Mononuclear cell (primary cell): ENCODE results near the gene CDKL2. TPM values are rescaled to one million over a fixed set of nuclear protein-coding genes. Genes with fewer than 3 reads are reported as not detected.
"Not testable (repeated sequence)": the region's sequence is repeated elsewhere in the genome, so short reads cannot be mapped to it uniquely, and the experiment has no call there.

Source experiments
- H3K27me3 ChIP-seq: 2 replicates; pipeline ENCODE4 v1.6.0; 2011; ENCODE audit warnings: low read length, control low read depth; ENCODE audit not compliant: insufficient read depth
- H3K4me1 ChIP-seq: 2 replicates; pipeline ENCODE4 v1.5.1; 2011; ENCODE audit warnings: mild to moderate bottlenecking, low read length, control low read depth; ENCODE audit not compliant: insufficient read depth
- H3K4me3 ChIP-seq: 2 replicates; pipeline ENCODE4 v1.5.1; 2011; ENCODE audit warnings: mild to moderate bottlenecking, low read length, moderate library complexity
- H3K9me3 ChIP-seq: 2 replicates; pipeline ENCODE4 v1.5.1; 2011; ENCODE audit warnings: low read depth, mild to moderate bottlenecking, control low read depth, low read length
- total RNA-seq: library from RNA; depleted of rRNA; stranded (reverse); fragments of >200 nt; gene quantifications from one replicate; pipeline ENCODE4 v1.2.3, GENCODE V29; 2012

Gene CDKL2
- 0.21 TPM for total RNA-seq

DNA sequence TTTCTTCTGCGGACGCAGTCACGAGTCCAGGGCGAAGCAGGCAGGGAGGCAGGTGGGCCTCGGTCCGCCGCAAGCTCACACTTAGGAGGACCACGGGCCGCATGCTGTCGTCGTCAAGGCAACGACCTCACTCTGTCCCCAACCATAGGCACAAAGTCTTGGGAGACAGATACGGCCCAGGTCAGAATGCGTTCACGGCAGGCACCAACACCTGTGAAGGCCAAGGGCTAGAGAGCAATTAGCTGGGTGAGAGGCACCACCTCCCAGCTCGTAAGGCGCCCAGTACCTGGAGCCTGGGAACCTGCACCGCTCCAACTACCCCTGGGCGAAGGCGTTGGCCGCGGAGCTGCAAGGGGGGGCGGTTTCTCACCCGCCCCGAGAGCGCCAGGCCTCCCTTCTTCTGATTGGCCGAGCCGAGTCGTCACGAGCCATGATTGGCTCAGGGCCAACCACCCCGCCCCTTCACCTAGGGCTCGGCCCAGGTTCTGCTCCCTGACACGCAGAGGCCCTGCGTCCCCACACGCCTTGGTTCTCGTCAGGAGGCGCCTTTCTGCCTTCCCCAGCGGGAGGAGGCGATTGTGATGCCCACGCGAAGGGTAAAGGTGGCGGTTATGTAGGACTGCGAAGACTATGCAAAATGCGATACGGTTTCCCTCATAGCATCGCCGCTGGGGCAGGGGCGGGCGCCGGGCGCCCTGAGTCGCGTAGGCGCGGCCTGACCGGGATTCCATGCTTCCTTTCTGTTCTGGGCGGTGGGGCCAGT lies at the start of gene CDKL2:
TSS of gene CDKL2 (minus strand) at position 355 of the 763 bp plus-strand sequence. CDS start 4,540 bp downstream, outside the sequence.
- Histone ChIP-seq H3K4me1 (peaks cover 10% of the 10 kb centered on the region), H3K4me3 (peak within 1 kb of the TSS; percentile 45), H3K9me3 (no peaks in the 10 kb centered on the region), H3K27me3 (no peaks in the 10 kb centered on the region)

DNA sequence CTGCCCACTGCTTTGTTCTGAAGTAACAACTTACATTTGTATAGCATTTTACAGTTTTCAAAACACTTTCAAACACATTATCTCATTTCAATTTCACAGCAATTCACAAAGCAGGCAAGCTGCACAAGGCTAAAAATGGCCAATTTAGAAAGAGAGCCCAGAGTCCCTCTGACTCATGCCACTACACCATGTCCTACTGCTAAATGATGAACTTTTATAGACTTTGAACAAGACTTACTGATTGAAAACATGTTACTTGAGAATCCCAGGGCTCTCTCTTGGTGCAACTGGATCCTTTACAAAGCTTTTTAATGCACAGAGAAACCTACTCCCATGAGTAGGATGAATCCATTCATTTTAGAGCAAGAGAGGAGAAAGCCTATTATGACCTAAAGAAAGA lies 48.6 kb upstream of the CDKL2 start:
- Histone ChIP-seq H3K9me3 (no peaks in the 10 kb centered on the region), H3K4me3 (no peak overlapping the region)

DNA sequence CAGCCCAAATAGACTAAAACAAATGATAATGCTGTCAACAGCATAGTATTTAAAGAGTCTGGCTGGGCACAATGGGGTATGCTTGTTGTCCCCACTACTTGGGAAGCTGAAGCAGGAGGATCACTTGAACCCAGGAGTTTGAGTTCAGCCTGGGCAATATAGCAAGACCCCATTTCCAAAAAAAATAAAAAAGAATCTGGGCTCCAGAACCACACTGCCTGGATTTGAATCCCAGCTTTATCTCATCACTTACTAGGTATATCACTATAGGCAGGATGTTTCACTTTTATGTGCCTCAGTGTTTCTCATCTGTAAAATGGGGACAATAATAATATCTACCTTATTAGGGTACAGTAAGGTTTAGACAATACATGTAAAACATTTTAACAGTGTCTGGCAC lies 48.1 kb upstream of the CDKL2 start:
- H3K9me3 ChIP-seq: no peaks in the 10 kb centered on the region
- H3K4me3 ChIP-seq: no peak overlapping the region
- H3K27me3 ChIP-seq: no peaks in the 10 kb centered on the region
- H3K4me1 ChIP-seq: peaks cover 6% of the 10 kb centered on the region

More for the DNA sequence above, 48.6 kb upstream of the CDKL2 start:
- H3K4me1 ChIP-seq: peaks cover 2% of the 10 kb centered on the region
- H3K27me3 ChIP-seq: no peaks in the 10 kb centered on the region

GRCh38 chr4:75675004-75675531 lies 44.7 kb upstream of the CDKL2 start:
- H3K4me1 ChIP-seq: peaks cover 16% of the 10 kb centered on the region
- no peaks in the 10 kb centered on the region for H3K9me3 ChIP-seq
- no peak overlapping the region for H3K4me3 ChIP-seq
- H3K27me3 ChIP-seq: no peaks in the 10 kb centered on the region

GRCh38 chr4:75673959-75674328 lies 43.6 kb upstream of the CDKL2 start:
- H3K4me1 ChIP-seq: peaks cover 27% of the 10 kb centered on the region
- no peaks in the 10 kb centered on the region for H3K9me3 ChIP-seq
- no peaks in the 10 kb centered on the region for H3K27me3 ChIP-seq
- peak overlapping the region; percentile 97 for H3K4me3 ChIP-seq

GRCh38 chr4:75673027-75673958 lies 43.0 kb upstream of the CDKL2 start, which contains the start of gene G3BP2:
Gene G3BP2, minus strand, starts transcription at chr4:75673411. Its CDS starts 11,386 bp downstream, at chr4:75662025.
- Histone ChIP-seq H3K4me1 (peaks cover 34% of the 10 kb centered on the region), H3K9me3 (no peaks in the 10 kb centered on the region), H3K27me3 (no peaks in the 10 kb centered on the region), H3K4me3 (peak within 1 kb of the TSS; percentile 97)

GRCh38 chr4:75672461-75673026 lies 42.2 kb upstream of the CDKL2 start:
- H3K4me3 ChIP-seq: peak overlapping the region; percentile 97
- no peaks in the 10 kb centered on the region for H3K9me3 ChIP-seq
- no peaks in the 10 kb centered on the region for H3K27me3 ChIP-seq
- H3K4me1 ChIP-seq: peaks cover 38% of the 10 kb centered on the region

DNA sequence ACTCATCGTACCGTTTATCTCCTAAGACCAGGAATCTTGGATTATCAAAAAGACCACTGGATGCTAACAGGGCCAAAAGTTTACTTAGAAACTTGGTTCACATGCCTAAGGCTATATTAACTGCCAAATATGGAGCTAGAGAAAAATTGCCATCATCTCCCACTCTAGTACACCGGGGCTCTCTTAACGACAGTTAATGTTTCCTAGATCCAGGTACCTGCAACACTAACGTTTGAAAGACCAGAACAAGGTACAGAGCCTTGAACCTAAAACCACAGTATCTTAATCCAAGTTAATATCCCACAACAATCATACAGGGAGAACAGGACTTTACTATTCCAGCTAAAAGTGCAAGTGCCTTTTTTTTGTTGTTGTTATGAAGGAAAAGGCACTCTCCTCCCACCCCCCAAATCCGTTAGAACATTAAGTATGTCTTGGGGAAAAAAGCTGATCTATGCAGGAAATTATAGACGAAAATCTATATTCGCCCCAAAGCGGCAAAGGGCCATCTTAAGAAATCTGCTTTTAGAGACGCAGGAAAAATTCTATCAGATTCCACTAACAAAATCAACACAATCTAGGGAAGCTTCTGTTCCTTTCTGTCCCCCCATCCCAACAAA lies 41.6 kb upstream of the CDKL2 start:
- H3K4me1 ChIP-seq: peaks cover 42% of the 10 kb centered on the region

GRCh38 chr4:75668596-75668995 lies 38.3 kb upstream of the CDKL2 start:
- no peaks in the 10 kb centered on the region for H3K27me3 ChIP-seq
- no peak overlapping the region for H3K4me3 ChIP-seq
- H3K4me1 ChIP-seq: peaks cover 44% of the 10 kb centered on the region
- no peaks in the 10 kb centered on the region for H3K9me3 ChIP-seq

More for the DNA sequence above, 41.6 kb upstream of the CDKL2 start:
- Histone ChIP-seq H3K4me3 (peak overlapping the region; percentile 97), H3K27me3 (no peaks in the 10 kb centered on the region), H3K9me3 (no peaks in the 10 kb centered on the region)

- H3K4me1 ChIP-seq: peaks cover 44% of the 10 kb centered on the region
- not testable (repeated sequence) for H3K4me3 ChIP-seq, H3K27me3 ChIP-seq, H3K9me3 ChIP-seq
Observed at GRCh38 chr4:75667636-75668035, 37.3 kb upstream of the CDKL2 start.

GRCh38 chr4:75666299-75666698 lies 36.0 kb upstream of the CDKL2 start:
- Histone ChIP-seq H3K27me3 (no peaks in the 10 kb centered on the region), H3K9me3 (no peaks in the 10 kb centered on the region), H3K4me1 (peaks cover 36% of the 10 kb centered on the region), H3K4me3 (no peak overlapping the region)

- not testable (repeated sequence) for H3K9me3 ChIP-seq, H3K4me3 ChIP-seq, H3K27me3 ChIP-seq
- H3K4me1 ChIP-seq: peaks cover 29% of the 10 kb centered on the region
Observed at GRCh38 chr4:75664604-75665003, 34.3 kb upstream of the CDKL2 start.

DNA sequence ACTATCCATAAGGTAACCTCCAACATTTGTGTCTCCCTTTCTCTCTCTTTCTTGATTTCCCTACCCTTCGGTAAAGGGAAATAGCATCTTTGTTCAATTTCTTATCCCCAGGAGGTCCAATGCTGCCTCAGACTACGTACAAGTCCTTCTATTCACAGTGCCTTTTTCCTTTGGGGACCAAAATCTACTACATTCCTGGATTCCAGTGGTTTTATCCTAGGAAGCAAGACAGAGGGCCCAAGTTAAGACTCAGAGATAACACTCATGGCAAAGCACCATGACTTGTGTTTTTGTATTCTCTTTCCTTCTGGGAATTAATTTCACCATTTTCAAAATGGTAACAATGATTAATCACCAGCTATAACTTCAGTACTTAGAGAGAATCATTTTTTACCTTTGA lies 32.3 kb upstream of the CDKL2 start:
- Histone ChIP-seq H3K9me3 (no peaks in the 10 kb centered on the region), H3K27me3 (no peaks in the 10 kb centered on the region), H3K4me3 (no peak overlapping the region), H3K4me1 (peaks cover 13% of the 10 kb centered on the region)

GRCh38 chr4:75660491-75660890 lies 30.2 kb upstream of the CDKL2 start:
- Histone ChIP-seq H3K4me1 (peaks cover 5% of the 10 kb centered on the region), H3K9me3 (no peaks in the 10 kb centered on the region), H3K27me3 (no peaks in the 10 kb centered on the region), H3K4me3 (no peak overlapping the region)
